Endothelial cell of umbilical vein (primary cell): ENCODE results near the gene CMTM4. TPM values are rescaled to one million over a fixed set of nuclear protein-coding genes. Genes with fewer than 3 reads are reported as not detected.

ENCODE experiments used
- BruUV-seq: library from RNA; stranded (reverse); fragments of 400-500 nt; replicated peaks from 2 replicates; lab custom pipeline; 2021; lab: Mats Ljungman, UMichigan
- CTCF ChIA-PET: fragments of 300-600, 350-600 bp; sonication (Branson Sonifier 250); formaldehyde crosslinking; loops from one replicate; lab custom pipeline; 2021; ENCODE audit warnings: antibody characterized with exemption, inconsistent platforms; lab: Charles Lee
- POLR2A ChIA-PET: fragments of 300-600, 350-600 bp; sonication (Branson Sonifier 250); formaldehyde crosslinking; loops from one replicate; lab custom pipeline; 2021; ENCODE audit warnings: antibody characterized with exemption, inconsistent platforms; lab: Charles Lee
- DNase-seq: peaks from one replicate; pipeline ENCODE4 v3.0.0-alpha.2; 2011; ENCODE audit warnings: low read depth, low spot score
- FAIRE-seq: peaks from 2 replicates; lab custom pipeline; 2011; peaks lifted over from hg19 to GRCh38; lab: Jason Lieb, UNC
- H2AFZ ChIP-seq: 2 replicates; pipeline ENCODE4 v1.6.0; 2012; ENCODE audit warnings: low read depth, low read length, control low read depth, inconsistent platforms
- H3K27ac ChIP-seq: 2 replicates; pipeline ENCODE4 v1.5.1; 2011; ENCODE audit warnings: low read depth, mild to moderate bottlenecking, control low read depth, low read length, moderate library complexity; ENCODE audit not compliant: insufficient read depth
- H3K27me3 ChIP-seq, 2 experiments: 2 replicates each; pipeline versions ENCODE4 v1.6.0 to v1.6.1; 2011; ENCODE audit warnings: low read length in 2 of 2, mixed read lengths in 1 of 2; ENCODE audit not compliant: control insufficient read depth in 2 of 2, insufficient read depth in 2 of 2
- H3K36me3 ChIP-seq, 2 experiments: 2 replicates in 1 of 2; 3 replicates in 1 of 2; pipeline ENCODE4 v1.5.1; 2011; ENCODE audit warnings: low read length in 2 of 2, mild to moderate bottlenecking in 1 of 2, moderate library complexity in 1 of 2; ENCODE audit not compliant: control insufficient read depth in 2 of 2, insufficient read depth in 2 of 2; ENCODE audit errors: extremely low read depth in 1 of 2
- H3K4me1 ChIP-seq: 3 replicates; pipeline ENCODE4 v1.5.1; 2011; ENCODE audit warnings: mild to moderate bottlenecking, low read length; ENCODE audit not compliant: control insufficient read depth, insufficient read depth; ENCODE audit errors: extremely low read depth
- H3K4me2 ChIP-seq: 2 replicates; pipeline ENCODE4 v1.6.1; 2011; ENCODE audit warnings: low read length, control low read depth, mixed read lengths; ENCODE audit not compliant: insufficient read depth
- H3K4me3 ChIP-seq, 3 experiments: fragments of 200-600 bp in 1 of 3; sonication (generic), shearing (Covaris generic) in 1 of 3; replicated peaks in 1 of 3; 2 replicates each; pipeline ENCODE4 v1.5.1; 2011 to 2016; ENCODE audit warnings: control low read depth in 3 of 3, low read length in 3 of 3, mild to moderate bottlenecking in 2 of 3, inconsistent platforms in 1 of 3, low read depth in 1 of 3, moderate library complexity in 1 of 3; ENCODE audit not compliant: insufficient read depth in 1 of 3
- H3K79me2 ChIP-seq: 2 replicates; pipeline ENCODE4 v1.6.0; 2012; ENCODE audit warnings: low read length, inconsistent platforms; ENCODE audit not compliant: control insufficient read depth, insufficient read depth
- H3K9ac ChIP-seq: replicated peaks from 2 replicates; pipeline ENCODE3; 2011; ENCODE audit warnings: low read length, control low read depth; ENCODE audit not compliant: insufficient read depth; ENCODE audit errors: extremely low read depth
- H3K9me1 ChIP-seq: replicated peaks from 3 replicates; pipeline ENCODE4 v1.6.0; 2011; ENCODE audit warnings: mild to moderate bottlenecking, low read length; ENCODE audit not compliant: control insufficient read depth, insufficient read depth; ENCODE audit errors: extremely low read depth
- H3K9me3 ChIP-seq: replicated peaks from 2 replicates; pipeline ENCODE4 v1.5.1; 2012; ENCODE audit warnings: low read length, inconsistent platforms; ENCODE audit not compliant: control insufficient read depth, insufficient read depth
- H4K20me1 ChIP-seq: replicated peaks from 2 replicates; pipeline ENCODE3; 2011; ENCODE audit warnings: mild to moderate bottlenecking, low read length; ENCODE audit not compliant: control insufficient read depth, insufficient read depth; ENCODE audit errors: extremely low read depth
- CTCF ChIP-seq, 2 donors: IDR thresholded peaks; 1 replicate in 1 of 2; 2 replicates in 1 of 2; pipeline ENCODE4 v1.5.1; 2011; ENCODE audit warnings: low read length in 2 of 2, mild to moderate bottlenecking in 2 of 2, moderate library complexity in 2 of 2, control low read depth in 1 of 2, inconsistent platforms in 1 of 2, low read depth in 1 of 2; ENCODE audit not compliant: insufficient read depth in 1 of 2; ENCODE audit errors: extremely low read depth in 1 of 2
- EZH2 ChIP-seq: IDR thresholded peaks from 2 replicates; pipeline ENCODE4 v1.6.1; 2012; ENCODE audit warnings: borderline replicate concordance, low read depth, mild to moderate bottlenecking, moderate library complexity, low read length, inconsistent platforms; ENCODE audit not compliant: severe bottlenecking
- FOS ChIP-seq: IDR thresholded peaks from 2 replicates; pipeline ENCODE4 v1.6.1; 2011; ENCODE audit warnings: mild to moderate bottlenecking, low read length, moderate library complexity, borderline replicate concordance; ENCODE audit not compliant: insufficient read depth
- GATA2 ChIP-seq: IDR thresholded peaks from 2 replicates; pipeline ENCODE4 v1.7.0; 2011; ENCODE audit warnings: low read depth, mild to moderate bottlenecking, moderate library complexity, mixed read lengths, low read length; ENCODE audit not compliant: insufficient read length, insufficient read depth
- JUN ChIP-seq: IDR thresholded peaks from 2 replicates; pipeline ENCODE4 v1.6.1; 2011; ENCODE audit warnings: borderline replicate concordance, low read depth; ENCODE audit not compliant: insufficient read length, insufficient read depth
- MAX ChIP-seq: IDR thresholded peaks from 2 replicates; pipeline ENCODE4 v1.6.1; 2011; ENCODE audit not compliant: insufficient read depth, insufficient read length
- MYC ChIP-seq: IDR thresholded peaks from one replicate; pipeline ENCODE4 v1.6.1; 2011; ENCODE audit warnings: mild to moderate bottlenecking, low read depth, low read length
- POLR2A ChIP-seq: IDR thresholded peaks from 2 replicates; pipeline ENCODE4 v1.6.1; 2012; ENCODE audit warnings: low read depth, mild to moderate bottlenecking, control low read depth, low read length
- POLR2AphosphoS5 ChIP-seq: IDR thresholded peaks from 2 replicates; pipeline ENCODE4 v1.6.1; 2012; ENCODE audit warnings: low read depth, mild to moderate bottlenecking, control low read depth, low read length, moderate library complexity; ENCODE audit not compliant: insufficient read depth
- dilution Hi-C: fragments of 300-500 bp; cut with MboI; formaldehyde crosslinking; loops from one replicate; pipeline ENCODE4 v1.15.0; 2019; ENCODE audit warnings: low sequenced_read_pairs; ENCODE audit not compliant: extremely low pct_ligation_motif_present
- intact Hi-C: fragments of 100-400 bp; cut with micrococcal nuclease; formaldehyde crosslinking; loops from one replicate; pipeline ENCODE4 v1.10.0; 2022
- polyA plus RNA-seq, 4 experiments: library from polyadenylated mRNA; depleted of rRNA in 3 of 4; stranded (reverse) in 3 of 4; unstranded in 1 of 4; fragments of >200 nt; gene quantifications; 2 replicates each; pipeline versions ENCODE4 v1.2.1 to v1.2.3, GENCODE V29; 2011 to 2012; ENCODE audit warnings: missing spikeins in 1 of 4
- total RNA-seq: library from RNA; stranded (reverse); gene quantifications from 2 replicates; pipeline ENCODE4 v1.2.3, GENCODE V29; 2021

Gene CMTM4
- total and polyA plus RNA-seq, 2 donors (not counting 3 experiments of a cell fraction or from before 2014, with no cell fraction given) = 9.0 to 10.7 TPM

GRCh38 chr16:66667944-66668343 is 28.6 kb downstream of the CMTM4 start:
- no peak overlapping the region for H3K9ac ChIP-seq
- H3K27ac ChIP-seq = no peak overlapping the region
- intact Hi-C loops (no loop called here), dilution Hi-C loops (no loop called here)
- no peak overlapping the region for H3K4me2 ChIP-seq
- no TSS peak for BruUV-seq
- FAIRE-seq (no peak), DNase-seq (no peak)
- POLR2A ChIA-PET = no interaction called here
- H3K9me3 ChIP-seq = no peaks in the 10 kb centered on the region
- H3K4me1 ChIP-seq = no peaks in the 10 kb centered on the region
- TF ChIP-seq MAX (no peak), POLR2AphosphoS5 (no peak), MYC (no peak), GATA2 (no peak), CTCF (IDR thresholded peaks at IDR 0.05; ENCODE audit: extremely low read depth in 1 of 2, insufficient read depth in 1 of 2, low read depth in 1 of 2, low read length in 2 of 2) (no peak), JUN (no peak), POLR2A (no peak), FOS (no peak), EZH2 (no peak)
- no peaks in the 10 kb centered on the region for H4K20me1 ChIP-seq
- no peaks in the 10 kb centered on the region for H3K27me3 ChIP-seq
- no peak overlapping the region for H3K4me3 ChIP-seq
- H3K79me2 ChIP-seq = no peaks in the 10 kb centered on the region
- no peaks in the 10 kb centered on the region for H3K36me3 ChIP-seq
- H3K9me1 ChIP-seq = no peaks in the 10 kb centered on the region
- CTCF ChIA-PET = interaction anchor here (0.7 to 1.2 kb wide), 3 partner anchors 9 to 59 kb away, joined by 3 to 5 read pairs (median 4); no protein-coding TSS in a partner anchor
- no peak overlapping the region for H2AFZ ChIP-seq
